HG03342 (cell line): Measurements from ENCODE around the gene LRRFIP2.
"Not testable (repeated sequence)": the region's sequence is repeated elsewhere in the genome, so short reads cannot be mapped to it uniquely, and the experiment has no call there.

ENCODE experiments used
- ATAC-seq: cut with Tn5 transposase; IDR thresholded peaks from one replicate; pipeline ENCODE4 v1.9.1; 2021; ENCODE audit warnings: mild to moderate bottlenecking, moderate library complexity; ENCODE audit not compliant: unreplicated experiment

LRRFIP2 gene

DNA sequence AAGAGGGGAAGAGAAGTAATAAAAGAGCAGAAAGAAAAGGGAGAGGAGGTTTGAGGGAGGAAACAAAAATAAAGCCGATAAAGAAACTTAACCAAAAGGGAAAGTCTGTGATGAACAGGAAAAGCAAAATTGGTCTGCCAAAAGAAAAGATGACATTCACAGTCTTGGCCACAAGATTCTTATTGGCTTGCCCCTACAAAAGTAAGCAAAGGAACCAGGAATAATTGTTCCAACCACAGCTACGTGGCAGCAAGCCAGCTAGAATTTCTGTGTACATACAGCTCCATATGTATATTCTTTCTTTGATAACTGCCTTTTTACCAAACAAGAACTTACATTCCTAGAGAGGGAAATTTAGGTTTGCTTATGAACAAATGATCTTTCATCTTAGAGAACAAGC lies 101.5 kb downstream of the LRRFIP2 start:
- no peak for ATAC-seq

- ATAC-seq = no peak
These were observed 102.5 kb downstream of the LRRFIP2 start for GRCh38 chr3:37071921-37072320.

- no peak for ATAC-seq
These were observed 106.4 kb downstream of the LRRFIP2 start for GRCh38 chr3:37068031-37068430.

GRCh38 chr3:37067577-37067976 lies 106.8 kb downstream of the LRRFIP2 start:
- ATAC-seq = no peak

- no peak for ATAC-seq
These were observed 109.6 kb downstream of the LRRFIP2 start for GRCh38 chr3:37064747-37065146.

- no peak for ATAC-seq
These were observed 116.3 kb downstream of the LRRFIP2 start for GRCh38 chr3:37058117-37058516.

GRCh38 chr3:37056826-37057225 lies 117.6 kb downstream of the LRRFIP2 start:
- ATAC-seq = no peak

- ATAC-seq = not testable (repeated sequence)
These were observed 119.3 kb downstream of the LRRFIP2 start for GRCh38 chr3:37055077-37055476.

- peak; percentile 78 for ATAC-seq
These were observed 120.0 kb downstream of the LRRFIP2 start for GRCh38 chr3:37054370-37054769.

- ATAC-seq = no peak
These were observed 120.6 kb downstream of the LRRFIP2 start for GRCh38 chr3:37053753-37054152.

- no peak for ATAC-seq
These were observed 121.0 kb downstream of the LRRFIP2 start for GRCh38 chr3:37053337-37053736.

GRCh38 chr3:37052860-37053259 lies 121.5 kb downstream of the LRRFIP2 start:
- ATAC-seq = no peak

- no peak for ATAC-seq
These were observed 124.1 kb downstream of the LRRFIP2 start for GRCh38 chr3:37050282-37050681.

DNA sequence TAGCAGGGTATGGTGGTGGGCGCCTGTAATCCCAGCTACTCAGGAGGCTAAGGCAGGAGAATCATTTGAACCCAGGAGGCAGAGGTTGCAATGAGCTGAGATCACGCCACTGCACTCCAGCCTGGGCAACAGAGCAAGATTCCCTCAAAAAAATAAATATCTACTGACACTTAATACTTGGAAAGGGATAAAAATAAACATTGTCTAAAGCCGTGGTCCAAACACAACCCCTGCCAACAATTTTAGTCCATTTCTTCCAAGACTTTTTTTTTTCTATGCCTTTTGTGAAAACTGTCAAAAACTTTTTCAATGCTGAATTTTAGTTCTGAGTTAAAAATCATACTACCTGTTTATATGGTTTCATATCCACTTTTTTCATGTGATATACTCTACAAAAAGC lies 131.7 kb downstream of the LRRFIP2 start:
- ATAC-seq = not testable (repeated sequence)

GRCh38 chr3:37041546-37042195 lies 132.7 kb downstream of the LRRFIP2 start:
- no peak for ATAC-seq

- no peak for ATAC-seq
These were observed 134.2 kb downstream of the LRRFIP2 start for GRCh38 chr3:37040231-37040630.

- ATAC-seq = no peak
These were observed 135.1 kb downstream of the LRRFIP2 start for GRCh38 chr3:37039161-37039846.

DNA sequence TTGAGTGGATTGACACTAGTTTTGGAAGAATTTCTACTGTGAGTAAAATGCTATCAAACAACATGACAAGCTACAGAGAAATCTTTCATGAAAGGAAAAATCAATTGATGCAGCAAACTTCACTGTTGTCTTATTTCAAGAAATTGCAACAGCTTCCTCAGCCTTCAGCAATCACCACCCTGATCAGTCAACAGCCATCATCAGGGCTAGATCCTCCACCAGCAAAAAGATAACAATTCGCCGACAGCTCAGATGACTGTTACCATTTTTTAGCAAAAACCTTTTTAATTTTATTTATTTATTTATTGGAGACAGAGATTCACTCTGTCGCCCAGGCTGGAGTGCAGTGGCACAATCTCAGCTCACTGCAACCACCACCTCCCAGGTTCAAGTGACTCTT lies 137.0 kb downstream of the LRRFIP2 start:
- ATAC-seq = no peak

DNA sequence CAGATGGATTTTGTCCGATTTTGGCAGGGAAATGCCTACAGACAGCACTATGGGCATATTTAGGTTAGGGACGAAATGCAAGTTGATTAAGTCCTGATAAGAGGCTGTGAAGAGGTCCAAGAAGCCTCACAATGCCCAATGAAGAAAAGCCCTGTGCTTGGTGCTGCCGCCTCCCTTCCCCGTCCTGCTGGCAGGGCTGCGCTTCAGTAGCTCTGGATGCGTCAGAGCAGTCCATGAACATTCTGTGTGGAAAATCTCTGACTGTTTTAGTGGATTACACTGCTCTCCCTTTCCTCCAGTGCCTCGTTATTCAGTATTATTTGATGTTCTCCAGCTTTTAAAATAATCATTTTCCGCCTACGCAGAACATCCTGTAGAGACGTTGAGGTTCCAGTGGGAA lies 141.4 kb downstream of the LRRFIP2 start:
- no peak for ATAC-seq

DNA sequence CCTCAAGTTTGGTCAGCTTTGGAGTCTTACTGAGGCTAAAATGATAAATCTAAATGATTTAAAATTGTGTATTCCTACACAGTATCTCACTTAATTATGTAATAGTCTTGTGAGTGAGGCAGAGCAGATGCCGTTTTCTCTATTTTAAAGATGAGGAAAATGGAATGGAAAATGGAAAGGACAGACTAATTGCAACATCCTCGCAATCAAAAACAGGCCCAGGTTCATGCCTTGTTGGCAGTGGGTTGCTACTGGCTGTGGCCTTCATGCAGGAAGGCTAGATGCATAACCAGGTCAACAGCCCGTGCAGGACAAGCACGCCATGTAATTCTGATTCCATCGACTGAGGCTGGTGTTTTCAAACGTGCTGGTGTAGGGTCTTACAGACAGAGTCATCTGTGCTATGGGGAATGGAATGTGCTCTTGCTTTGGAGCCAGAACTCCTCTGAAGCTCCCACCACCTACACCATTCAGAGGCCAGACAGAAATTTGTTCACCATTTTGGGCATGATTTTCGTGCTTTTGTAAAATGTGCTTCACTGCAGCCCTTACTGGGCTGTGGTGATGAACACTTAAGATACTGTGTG lies 143.2 kb downstream of the LRRFIP2 start:
- no peak for ATAC-seq

- ATAC-seq = no peak
These were observed 143.8 kb downstream of the LRRFIP2 start for GRCh38 chr3:37030588-37030987.

DNA sequence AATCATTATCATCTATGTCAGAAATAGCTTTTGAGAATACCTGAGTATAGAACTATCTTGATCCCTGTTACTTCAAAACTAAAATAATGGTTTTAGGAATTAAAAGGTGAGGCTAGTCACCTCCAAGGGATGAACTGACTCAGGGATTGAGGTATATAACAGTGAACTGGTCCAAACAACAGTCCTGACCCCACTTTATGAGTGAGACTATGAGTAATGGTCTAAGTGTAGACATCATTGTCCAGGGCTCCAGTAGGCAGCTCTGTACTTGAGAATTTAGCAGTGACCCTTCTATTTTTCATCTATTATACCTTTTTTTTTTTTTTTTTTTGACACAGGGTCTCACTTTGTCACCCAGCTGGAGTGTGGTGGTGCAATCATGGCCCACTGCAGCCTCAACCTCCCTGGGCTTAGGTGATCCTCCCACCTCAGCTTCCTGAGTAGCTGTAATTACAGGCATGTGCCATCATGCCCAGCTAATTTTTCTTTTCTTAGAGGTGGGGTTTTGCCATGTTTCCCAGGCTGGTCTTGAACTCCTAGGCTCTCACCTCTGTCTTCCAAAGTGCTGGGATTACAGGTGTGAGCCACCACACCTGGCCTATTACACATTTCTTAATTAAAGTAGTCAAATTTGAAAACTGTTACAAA lies 144.7 kb downstream of the LRRFIP2 start:
- no peak for ATAC-seq
